GM21619 (cell line): ENCODE data around the gene C3orf20.

ENCODE experiments used
- ATAC-seq: cut with Tn5 transposase; IDR thresholded peaks from one replicate; pipeline ENCODE4 v1.9.1; 2021; ENCODE audit not compliant: unreplicated experiment

Gene C3orf20

DNA sequence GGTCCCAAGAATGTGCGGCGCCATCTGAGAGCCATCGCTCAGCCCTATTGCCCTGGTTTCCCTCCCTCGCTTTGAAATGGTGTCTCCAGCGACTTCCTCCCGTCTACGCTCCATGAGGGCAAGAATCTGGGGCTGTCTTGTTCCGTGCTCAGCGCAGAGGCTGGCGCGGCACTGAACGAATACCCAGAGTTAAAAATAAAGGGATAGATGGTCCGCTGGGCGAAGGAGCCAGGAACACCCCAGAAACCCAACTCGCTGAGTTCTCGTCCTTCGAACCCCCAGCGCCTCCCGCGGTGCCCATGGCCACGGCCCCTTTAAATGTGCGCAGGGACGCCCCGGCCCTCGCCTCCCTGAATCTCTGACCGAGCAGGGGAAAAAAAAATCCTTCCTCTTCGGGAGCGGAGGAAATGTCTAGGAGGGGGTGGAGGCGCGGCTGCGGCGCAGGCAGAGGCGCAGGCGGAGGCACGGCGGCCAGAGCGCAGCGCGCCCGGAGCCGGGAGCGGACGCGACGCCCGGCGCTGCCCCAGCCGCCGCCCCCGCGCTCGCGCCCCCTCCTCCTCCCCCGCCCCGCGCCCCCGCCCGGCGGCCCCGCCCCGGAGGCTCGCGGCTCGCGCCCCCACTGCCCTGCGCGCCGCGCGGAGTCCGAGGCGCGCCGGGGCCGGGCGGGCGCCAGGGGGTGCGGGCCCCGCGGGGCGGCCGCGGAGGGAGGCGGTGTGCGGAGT, 135.3 kb downstream of the C3orf20 start:
- no peak for ATAC-seq

DNA sequence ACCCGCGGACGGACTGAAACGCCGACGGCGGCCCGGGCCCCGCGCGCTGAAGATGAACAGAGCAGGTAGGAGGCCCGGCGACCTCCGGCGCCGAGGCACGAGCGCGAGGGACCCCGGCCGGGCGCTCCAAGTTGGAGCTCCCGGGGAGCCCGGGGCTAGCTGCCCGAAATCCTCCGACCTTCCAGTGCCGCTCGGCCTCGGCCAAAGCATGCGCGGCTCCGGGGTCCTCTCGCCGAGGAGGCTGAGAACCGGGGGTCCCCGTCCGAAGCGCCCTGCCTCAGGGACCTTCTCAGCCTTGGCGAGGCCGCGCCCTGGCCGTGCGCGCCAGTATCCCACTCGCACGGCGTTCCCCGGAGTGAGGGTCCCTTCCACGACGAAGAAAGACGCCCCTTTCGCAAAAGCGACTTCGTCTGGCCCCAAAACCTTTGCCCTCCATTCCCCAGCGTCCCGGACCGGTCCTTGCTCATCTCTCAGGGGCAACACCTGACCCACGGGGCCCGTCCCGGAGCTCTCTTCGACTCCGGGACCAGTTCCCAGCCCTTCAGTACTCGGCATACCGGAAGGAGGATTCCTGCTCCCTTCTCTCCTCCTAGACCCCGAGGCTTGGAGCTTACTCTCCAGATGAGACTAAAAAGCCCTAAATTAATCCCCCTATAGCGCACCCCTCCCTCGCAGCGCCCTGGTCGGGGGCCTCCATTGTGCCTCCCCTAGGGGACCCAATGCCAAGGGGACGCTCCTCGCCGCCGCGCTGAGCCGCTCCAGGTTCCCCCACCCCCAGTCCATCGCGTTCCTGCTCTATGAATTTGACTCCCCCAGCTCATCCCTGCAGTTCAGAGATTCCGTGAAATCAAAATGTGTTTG, 136.1 kb downstream of the C3orf20 start:
- no peak for ATAC-seq

DNA sequence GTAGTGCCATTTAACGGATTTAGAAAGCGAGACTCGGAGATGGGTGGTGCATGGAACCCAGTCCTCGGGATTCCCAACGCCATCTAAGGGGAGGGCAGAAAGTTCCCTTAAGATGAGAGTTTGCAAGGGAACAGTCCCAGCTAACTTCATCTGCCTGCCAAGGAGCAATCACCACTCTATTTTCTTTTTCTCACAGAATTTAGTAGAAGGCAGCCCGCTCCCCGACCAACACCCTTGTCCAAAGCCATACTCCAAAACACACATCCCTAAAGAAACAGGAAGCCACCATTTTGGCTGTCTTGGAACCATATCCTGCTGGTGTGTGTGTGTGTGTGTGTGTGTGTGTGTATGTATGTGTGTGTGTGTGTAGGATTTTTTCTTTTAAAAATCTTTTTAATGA, 136.7 kb downstream of the C3orf20 start:
- no peak for ATAC-seq

DNA sequence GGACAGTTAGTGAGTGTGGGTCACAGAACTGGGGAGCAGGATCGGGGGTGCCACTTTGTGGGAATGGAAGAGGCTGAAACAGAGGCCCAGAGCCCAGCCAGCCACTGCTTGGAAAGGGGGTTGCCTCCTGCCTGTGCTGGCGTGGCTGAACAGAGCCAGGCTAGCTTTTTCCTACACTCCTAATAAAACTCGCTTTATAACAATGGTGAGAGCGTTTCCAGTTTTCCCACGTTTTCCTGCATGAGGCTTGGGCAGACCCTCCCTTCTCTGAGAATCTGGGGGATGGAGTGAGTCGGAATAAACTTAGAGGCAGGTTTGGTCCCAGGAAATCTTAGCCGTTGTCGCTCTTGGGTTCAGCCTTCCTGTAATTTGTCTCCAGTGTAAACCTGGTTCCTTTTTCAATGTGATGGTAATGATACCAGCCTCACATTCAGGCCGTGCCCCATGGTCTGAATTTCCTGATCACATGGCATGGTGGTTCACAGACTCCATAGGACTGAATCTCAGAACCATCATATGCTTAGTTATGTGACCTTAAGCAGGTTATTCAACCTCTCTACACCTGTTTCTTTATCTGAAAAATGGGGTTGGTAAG, 137.4 kb downstream of the C3orf20 start:
- no peak for ATAC-seq

DNA sequence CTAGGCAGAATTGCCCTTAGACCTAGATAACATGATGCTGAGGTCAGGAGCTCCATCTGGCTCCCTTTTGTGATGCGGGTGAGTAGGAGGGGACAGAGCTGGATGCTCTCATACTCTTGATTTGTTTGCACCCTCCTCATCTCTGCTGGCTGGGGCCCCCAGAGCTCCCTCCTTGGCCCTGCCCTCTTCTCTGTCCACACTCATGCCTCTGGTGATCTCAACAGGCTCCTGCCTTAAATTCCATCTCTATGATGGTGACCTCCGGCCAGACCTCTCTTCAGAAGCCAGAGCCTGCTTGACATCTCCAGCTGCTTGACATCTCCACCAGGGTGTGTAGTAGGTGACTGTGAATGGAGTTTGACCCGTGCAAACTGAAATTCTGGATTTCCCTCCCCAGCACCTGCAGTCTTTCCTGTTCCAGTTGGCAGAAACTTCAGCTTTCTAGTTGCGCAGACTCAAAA, 139.5 kb downstream of the C3orf20 start:
- ATAC-seq = no peak

DNA sequence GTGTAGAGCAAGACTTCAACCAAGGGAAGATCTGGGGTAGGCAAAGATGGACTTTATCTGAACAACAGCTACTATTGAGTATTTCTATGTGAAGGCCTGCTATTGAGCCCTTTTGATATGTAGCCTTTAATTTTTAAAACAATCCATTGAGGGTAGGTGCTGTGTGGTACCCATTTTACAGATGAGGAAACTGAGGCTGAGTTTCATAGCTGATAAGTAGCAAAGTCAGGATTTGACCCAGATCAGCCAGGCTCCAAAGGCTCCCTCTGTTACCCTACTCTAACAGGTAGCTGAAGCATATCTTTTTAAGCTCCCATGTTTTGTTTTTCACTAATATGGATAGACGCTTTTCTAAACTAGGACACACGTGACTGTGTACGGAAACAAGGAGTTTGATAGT, 141.4 kb downstream of the C3orf20 start:
- no peak for ATAC-seq

DNA sequence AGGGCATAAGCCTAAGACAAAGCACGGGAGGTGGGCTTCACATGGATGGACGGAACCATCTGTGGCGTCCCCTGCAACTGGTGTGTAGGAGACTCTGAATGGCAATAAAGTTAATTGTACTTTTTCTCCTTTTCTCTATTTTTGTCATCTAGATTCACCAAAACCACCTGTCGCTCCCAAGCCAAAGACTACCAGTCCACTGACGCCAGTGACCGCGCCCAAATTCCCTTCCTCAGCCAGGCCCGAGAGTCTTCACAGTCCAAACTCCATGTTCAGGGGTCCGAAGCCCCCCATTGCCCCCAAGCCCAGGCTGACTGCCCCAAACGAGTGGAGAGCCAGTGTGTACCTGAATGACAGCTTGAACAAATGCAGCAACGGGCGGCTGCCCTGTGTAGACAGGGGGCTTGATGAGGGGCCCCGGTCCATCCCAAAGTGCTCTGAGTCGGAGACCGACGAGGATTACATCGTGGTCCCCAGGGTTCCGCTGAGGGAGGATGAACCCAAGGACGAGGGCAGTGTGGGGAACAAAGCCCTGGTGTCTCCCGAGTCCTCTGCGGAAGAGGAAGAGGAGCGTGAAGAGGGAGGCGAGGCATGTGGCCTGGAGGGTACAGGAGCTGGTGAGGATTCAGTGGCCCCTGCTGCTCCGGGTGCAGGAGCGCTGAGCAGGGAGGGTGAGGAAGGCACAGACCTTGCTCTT, 144.0 kb downstream of the C3orf20 start, which contains the start of gene FGD5:
Gene FGD5, plus strand, starts transcription at position 159 of the 697 bp plus-strand sequence. Its CDS starts 110 bp downstream, at position 269.
- ATAC-seq = no peak

DNA sequence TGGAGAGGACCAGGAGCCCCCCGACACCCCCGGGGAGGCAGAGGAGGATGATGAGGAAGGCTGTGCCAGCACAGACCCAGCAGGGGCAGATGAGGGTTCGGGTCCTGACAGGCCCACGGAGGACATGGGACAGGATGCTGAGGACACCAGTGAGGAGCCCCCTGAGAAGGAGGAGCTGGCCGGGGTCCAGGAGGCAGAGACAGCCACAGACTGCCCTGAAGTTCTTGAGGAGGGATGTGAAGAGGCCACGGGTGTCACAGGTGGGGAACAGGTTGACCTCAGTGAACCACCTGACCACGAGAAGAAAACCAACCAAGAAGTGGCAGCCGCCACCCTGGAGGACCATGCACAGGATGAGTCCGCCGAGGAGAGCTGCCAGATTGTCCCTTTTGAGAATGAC, 144.7 kb downstream of the C3orf20 start:
- no peak for ATAC-seq

DNA sequence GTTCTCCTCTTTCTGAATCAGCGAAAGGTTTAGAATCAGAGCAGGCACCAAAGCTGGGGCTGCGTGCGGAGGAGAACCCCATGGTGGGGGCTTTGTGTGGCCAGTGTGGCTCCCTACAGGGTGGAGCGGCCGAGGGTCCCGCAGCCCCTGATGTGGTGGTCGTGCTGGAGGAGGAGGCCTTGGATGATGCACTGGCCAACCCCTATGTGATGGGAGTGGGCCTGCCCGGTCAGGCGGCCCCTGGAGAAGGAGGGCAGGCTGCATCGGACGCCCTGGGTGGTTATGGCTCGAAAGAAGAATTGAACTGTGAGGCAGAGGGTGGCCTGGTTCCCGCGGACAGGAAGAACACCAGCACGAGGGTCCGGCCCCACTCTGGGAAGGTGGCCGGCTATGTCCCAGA, 145.2 kb downstream of the C3orf20 start:
- no peak for ATAC-seq

DNA sequence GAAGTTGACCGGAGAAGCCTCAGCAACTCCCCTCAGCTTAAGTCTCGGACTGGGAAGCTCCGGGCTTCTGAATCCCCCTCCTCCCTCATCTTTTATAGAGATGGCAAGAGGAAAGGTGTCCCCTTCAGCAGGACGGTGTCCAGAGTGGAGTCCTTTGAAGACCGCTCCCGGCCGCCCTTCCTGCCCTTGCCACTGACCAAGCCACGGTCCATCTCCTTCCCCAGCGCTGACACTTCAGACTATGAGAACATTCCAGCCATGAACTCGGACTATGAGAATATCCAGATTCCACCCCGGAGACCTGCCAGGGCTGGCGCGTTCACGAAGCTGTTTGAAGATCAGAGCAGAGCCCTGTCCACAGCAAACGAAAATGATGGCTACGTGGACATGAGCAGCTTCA, 146.2 kb downstream of the C3orf20 start:
- no peak for ATAC-seq

DNA sequence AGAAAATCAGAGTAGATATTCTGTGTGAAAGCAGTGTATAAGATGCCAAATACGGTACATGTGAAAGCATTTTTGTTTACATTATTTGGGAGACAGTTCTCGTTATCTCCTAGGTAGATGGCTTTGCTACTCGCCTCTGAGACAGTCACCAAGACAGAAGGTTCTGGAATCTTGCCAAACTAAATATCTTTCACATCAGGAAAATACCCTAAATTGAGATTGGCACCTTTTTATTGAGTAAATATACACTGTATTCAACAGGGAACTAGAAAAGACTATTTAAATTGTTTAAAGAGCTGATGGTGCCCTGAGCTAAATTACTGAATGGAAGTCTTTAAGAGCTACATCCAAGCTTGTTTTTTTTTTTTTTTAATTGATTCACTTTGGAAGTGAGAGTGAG, 147.2 kb downstream of the C3orf20 start:
- no peak for ATAC-seq
